ENCODE data around the gene PPP1R27.

The PPP1R27 gene

GRCh38 chr17:81860756-81861568, 26.1 kb upstream of the PPP1R27 start:
- DNase-seq = peak; percentile 100

GRCh38 chr17:81859906-81860755, 25.3 kb upstream of the PPP1R27 start, which contains the start of gene P4HB:
Gene P4HB, minus strand, starts transcription at chr17:81860535. Its CDS starts 64 bp downstream, at chr17:81860471.
- DNase-seq = peak; percentile 34 to 43

- no peak for DNase-seq
Observed at GRCh38 chr17:81858967-81859905, 24.4 kb upstream of the PPP1R27 start.

- no peak for DNase-seq
Observed at GRCh38 chr17:81858170-81858966, 23.5 kb upstream of the PPP1R27 start.

- no peak for DNase-seq
Observed at GRCh38 chr17:81854974-81855774, 20.3 kb upstream of the PPP1R27 start.

- DNase-seq = no peak
Observed at GRCh38 chr17:81852237-81852636, 17.4 kb upstream of the PPP1R27 start.

GRCh38 chr17:81851423-81851822, 16.6 kb upstream of the PPP1R27 start:
- DNase-seq = no peak

- DNase-seq = no peak
Observed at GRCh38 chr17:81849457-81849856, 14.6 kb upstream of the PPP1R27 start.

GRCh38 chr17:81846743-81847689, 12.2 kb upstream of the PPP1R27 start:
- no peak for DNase-seq

- DNase-seq = no peak
Observed at GRCh38 chr17:81845881-81846742, 11.3 kb upstream of the PPP1R27 start.

- DNase-seq = no peak
Observed at GRCh38 chr17:81845361-81845760, 10.5 kb upstream of the PPP1R27 start.

- no peak for DNase-seq
Observed at GRCh38 chr17:81844887-81845286, 10.0 kb upstream of the PPP1R27 start.

GRCh38 chr17:81844327-81844851, 9.5 kb upstream of the PPP1R27 start:
- no peak for DNase-seq

- DNase-seq = no peak
Observed at GRCh38 chr17:81843713-81844326, 9.0 kb upstream of the PPP1R27 start.

- DNase-seq = no peak
Observed at GRCh38 chr17:81842725-81843504, 8.1 kb upstream of the PPP1R27 start.

GRCh38 chr17:81842378-81842724, 7.5 kb upstream of the PPP1R27 start:
- DNase-seq = no peak

GRCh38 chr17:81841866-81842265, 7.0 kb upstream of the PPP1R27 start:
- DNase-seq = no peak

All from activated T-cell treated with anti-CD3 and anti-CD28 coated beads, Interleukin-2, amount 50 U/mL, for 48 hours (primary cell).